Measurements from ENCODE around the gene CHPF2. TPM values are rescaled to one million over a fixed set of nuclear protein-coding genes. Genes with fewer than 3 reads are reported as not detected.

The CHPF2 gene
- total and polyA plus RNA-seq, 2 experiments from 2014 or later: 4.8 to 26.1 TPM

DNA sequence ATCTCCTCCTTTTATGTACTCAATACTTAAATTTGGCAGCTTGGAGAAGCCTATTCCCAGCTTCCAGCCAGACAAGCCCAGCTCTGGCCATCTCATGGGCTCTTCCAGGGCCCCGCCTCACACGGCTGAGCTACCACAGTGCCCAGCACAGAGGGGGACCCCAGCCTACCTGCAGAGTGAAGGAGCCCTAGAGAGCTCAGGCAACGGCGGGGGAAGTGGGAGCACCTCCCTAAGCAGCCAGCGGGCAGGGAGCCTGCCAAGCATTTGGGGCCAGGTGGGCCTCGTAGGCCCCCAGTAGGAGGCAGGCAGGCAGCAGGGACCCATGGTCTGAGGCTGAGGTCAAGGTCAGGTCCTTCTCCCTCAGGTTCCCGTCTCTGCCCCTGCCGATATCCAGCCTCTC is 45.3 kb downstream of the CHPF2 start (continued):
- TF ChIP-seq EZH2 (IDR thresholded peaks at IDR 0.05; ENCODE audit: low read depth, unreplicated experiment) (no peak), STAT1 (IDR thresholded peaks at IDR 0.05; ENCODE audit: unreplicated experiment) (no peak), NANOG (IDR thresholded peaks at IDR 0.05; ENCODE audit: borderline replicate concordance) (no peak), ZNF114 (CRISPR knock-in tag; IDR thresholded peaks at IDR 0.05) (no peak), ZNF331 (CRISPR knock-in tag; IDR thresholded peaks at IDR 0.05; ENCODE audit: low read depth) (no peak)
- TF ChIP-seq, protein P1, sequence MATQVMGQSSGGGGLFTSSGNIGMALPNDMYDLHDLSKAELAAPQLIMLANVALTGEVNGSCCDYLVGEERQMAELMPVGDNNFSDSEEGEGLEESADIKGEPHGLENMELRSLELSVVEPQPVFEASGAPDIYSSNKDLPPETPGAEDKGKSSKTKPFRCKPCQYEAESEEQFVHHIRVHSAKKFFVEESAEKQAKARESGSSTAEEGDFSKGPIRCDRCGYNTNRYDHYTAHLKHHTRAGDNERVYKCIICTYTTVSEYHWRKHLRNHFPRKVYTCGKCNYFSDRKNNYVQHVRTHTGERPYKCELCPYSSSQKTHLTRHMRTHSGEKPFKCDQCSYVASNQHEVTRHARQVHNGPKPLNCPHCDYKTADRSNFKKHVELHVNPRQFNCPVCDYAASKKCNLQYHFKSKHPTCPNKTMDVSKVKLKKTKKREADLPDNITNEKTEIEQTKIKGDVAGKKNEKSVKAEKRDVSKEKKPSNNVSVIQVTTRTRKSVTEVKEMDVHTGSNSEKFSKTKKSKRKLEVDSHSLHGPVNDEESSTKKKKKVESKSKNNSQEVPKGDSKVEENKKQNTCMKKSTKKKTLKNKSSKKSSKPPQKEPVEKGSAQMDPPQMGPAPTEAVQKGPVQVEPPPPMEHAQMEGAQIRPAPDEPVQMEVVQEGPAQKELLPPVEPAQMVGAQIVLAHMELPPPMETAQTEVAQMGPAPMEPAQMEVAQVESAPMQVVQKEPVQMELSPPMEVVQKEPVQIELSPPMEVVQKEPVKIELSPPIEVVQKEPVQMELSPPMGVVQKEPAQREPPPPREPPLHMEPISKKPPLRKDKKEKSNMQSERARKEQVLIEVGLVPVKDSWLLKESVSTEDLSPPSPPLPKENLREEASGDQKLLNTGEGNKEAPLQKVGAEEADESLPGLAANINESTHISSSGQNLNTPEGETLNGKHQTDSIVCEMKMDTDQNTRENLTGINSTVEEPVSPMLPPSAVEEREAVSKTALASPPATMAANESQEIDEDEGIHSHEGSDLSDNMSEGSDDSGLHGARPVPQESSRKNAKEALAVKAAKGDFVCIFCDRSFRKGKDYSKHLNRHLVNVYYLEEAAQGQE (IDR thresholded peaks at IDR 0.05; ENCODE audit: unreplicated experiment): no peak

- Mint-ChIP-seq H3K4me3 (no peak overlapping the region), H3K4me1 (peaks cover 25% of the 10 kb centered on the region), H3K36me3 (ENCODE audit: low read depth) (no peaks in the 10 kb centered on the region), H3K27ac (no peak overlapping the region), H3K9me3 (no peaks in the 10 kb centered on the region), H3K27me3 (ENCODE audit: insufficient read depth, low read depth, poor library complexity) (peaks cover 30% of the 10 kb centered on the region)
- H2AFZ ChIP-seq: no peak overlapping the region
- H3F3A ChIP-seq (replicated peaks; ENCODE audit: low read depth): no peaks in the 10 kb centered on the region
- no peaks in the 10 kb centered on the region for H3K36me3 ChIP-seq (ENCODE audit: insufficient read depth)
- no peak for ATAC-seq
- no peaks in the 10 kb centered on the region for H4K20me1 ChIP-seq (replicated peaks; ENCODE audit: insufficient read depth)
- no peak overlapping the region for H3K27ac ChIP-seq (ENCODE audit: low read depth)
- TF ChIP-seq STAT1 (IDR thresholded peaks at IDR 0.05; ENCODE audit: unreplicated experiment) (no peak), ZNF331 (CRISPR knock-in tag; IDR thresholded peaks at IDR 0.05; ENCODE audit: low read depth) (no peak), EZH2phosphoT487 (IDR thresholded peaks at IDR 0.05; ENCODE audit: unreplicated experiment) (no peak), CREB1 (CRISPR knock-in tag; IDR thresholded peaks at IDR 0.05; ENCODE audit: low read depth) (no peak), JUNB (IDR thresholded peaks at IDR 0.05; ENCODE audit: unreplicated experiment) (no peak), ZNF462 (CRISPR knock-in tag; IDR thresholded peaks at IDR 0.05) (no peak)
- TF ChIP-seq, protein P2, sequence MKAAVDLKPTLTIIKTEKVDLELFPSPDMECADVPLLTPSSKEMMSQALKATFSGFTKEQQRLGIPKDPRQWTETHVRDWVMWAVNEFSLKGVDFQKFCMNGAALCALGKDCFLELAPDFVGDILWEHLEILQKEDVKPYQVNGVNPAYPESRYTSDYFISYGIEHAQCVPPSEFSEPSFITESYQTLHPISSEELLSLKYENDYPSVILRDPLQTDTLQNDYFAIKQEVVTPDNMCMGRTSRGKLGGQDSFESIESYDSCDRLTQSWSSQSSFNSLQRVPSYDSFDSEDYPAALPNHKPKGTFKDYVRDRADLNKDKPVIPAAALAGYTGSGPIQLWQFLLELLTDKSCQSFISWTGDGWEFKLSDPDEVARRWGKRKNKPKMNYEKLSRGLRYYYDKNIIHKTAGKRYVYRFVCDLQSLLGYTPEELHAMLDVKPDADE (IDR thresholded peaks at IDR 0.05): no peak
- no peak for DNase-seq (ENCODE audit: low spot score)
- no peaks in the 10 kb centered on the region for H3K79me2 ChIP-seq (replicated peaks; ENCODE audit: insufficient read depth)
- peaks cover 6% of the 10 kb centered on the region; the same call in 1 of the 2 replicates for H3K4me1 ChIP-seq (ENCODE audit: insufficient read depth)
- no peak overlapping the region for H3K4me3 ChIP-seq
- peaks cover 21% of the 10 kb centered on the region for H3K27me3 ChIP-seq (ENCODE audit: insufficient read depth)
- H3K9me2 ChIP-seq (ENCODE audit: insufficient read depth): no peaks in the 10 kb centered on the region
- no peak overlapping the region for H3K4me2 ChIP-seq
Measured at GRCh38 chr7:151278949-151279348, 46.7 kb downstream of the CHPF2 start.

Data from GM23338 (cell line).